22Rv1 (cell line): ENCODE results near the gene ASPSCR1.
"Not testable (repeated sequence)": the region's sequence is repeated elsewhere in the genome, so short reads cannot be mapped to it uniquely, and the experiment has no call there.

ENCODE experiments used
- H3K27ac ChIP-seq: fragments of 450-650 bp; 2 replicates; pipeline ENCODE4 v1.5.1; 2017
- ZFX ChIP-seq: fragments of 450-650 bp; IDR thresholded peaks from 2 replicates; pipeline ENCODE4 v1.6.1; 2017; ENCODE audit warnings: antibody characterized with exemption, borderline replicate concordance
- TF ChIP-seq, protein P1 (sequence below): fragments of 450-650 bp; IDR thresholded peaks from 2 replicates; pipeline ENCODE4 v1.5.1; 2017; ENCODE audit warnings: mild to moderate bottlenecking

The ASPSCR1 gene

DNA sequence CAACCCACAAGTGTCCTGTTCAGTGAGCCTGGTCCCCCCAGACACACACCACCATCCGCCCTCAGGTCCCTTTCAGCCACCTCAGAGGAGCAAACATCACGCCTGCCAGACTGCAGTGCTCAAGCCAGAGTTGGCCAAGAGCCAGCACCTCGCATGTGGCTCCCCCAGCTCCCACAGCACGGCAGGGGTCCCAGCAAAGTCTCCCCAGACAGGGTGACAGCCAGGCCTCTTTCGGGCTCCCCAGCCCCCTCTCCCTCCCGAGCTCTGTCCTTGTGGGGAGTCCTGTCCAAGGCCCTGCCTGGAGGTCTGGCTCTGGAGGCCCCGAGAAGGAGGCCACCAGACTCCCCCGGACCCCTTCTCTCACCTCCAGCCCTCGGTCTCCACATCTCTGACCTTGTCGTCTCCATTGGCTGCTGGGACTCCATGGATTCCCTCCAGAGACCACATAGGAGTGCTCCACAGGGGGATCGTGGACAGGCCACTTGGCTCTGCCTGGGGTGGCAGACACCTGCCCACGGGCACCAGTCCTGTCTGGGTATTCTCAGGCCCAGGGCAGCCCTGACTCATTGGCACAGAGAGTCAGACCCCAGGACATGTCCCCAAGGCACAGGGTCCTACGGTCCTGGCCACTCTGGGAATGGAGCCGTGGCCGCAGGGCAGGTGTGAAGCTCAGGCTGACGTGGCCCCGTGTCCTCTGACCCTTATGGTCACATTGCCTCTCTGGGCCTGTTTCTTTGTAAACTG lies 28.6 kb upstream of the ASPSCR1 start:
- no peak overlapping the region for H3K27ac ChIP-seq
- TF ChIP-seq, protein P1, sequence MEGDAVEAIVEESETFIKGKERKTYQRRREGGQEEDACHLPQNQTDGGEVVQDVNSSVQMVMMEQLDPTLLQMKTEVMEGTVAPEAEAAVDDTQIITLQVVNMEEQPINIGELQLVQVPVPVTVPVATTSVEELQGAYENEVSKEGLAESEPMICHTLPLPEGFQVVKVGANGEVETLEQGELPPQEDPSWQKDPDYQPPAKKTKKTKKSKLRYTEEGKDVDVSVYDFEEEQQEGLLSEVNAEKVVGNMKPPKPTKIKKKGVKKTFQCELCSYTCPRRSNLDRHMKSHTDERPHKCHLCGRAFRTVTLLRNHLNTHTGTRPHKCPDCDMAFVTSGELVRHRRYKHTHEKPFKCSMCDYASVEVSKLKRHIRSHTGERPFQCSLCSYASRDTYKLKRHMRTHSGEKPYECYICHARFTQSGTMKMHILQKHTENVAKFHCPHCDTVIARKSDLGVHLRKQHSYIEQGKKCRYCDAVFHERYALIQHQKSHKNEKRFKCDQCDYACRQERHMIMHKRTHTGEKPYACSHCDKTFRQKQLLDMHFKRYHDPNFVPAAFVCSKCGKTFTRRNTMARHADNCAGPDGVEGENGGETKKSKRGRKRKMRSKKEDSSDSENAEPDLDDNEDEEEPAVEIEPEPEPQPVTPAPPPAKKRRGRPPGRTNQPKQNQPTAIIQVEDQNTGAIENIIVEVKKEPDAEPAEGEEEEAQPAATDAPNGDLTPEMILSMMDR: no peak
- TF ChIP-seq ZFX: no peak

DNA sequence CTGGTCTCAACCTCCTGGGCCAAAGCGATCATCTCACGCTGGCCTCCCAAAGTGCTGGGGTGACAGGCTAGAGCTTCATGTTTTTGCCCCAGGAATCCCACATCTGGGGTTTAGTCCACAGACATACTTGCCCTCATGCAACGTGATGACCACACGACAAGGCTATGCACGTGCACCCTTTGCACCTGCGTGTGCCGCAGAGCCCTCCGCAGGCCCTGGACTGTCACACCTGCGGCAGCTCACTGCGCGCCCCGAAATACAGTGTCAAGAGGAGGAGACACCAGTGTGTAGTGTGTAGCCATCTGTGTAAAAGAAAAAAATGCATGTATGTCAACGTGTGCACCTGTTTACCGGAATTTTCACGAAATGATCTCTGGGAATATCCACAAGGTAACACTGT lies 26.9 kb upstream of the ASPSCR1 start:
- no peak for TF ChIP-seq ZFX
- TF ChIP-seq, protein P1: no peak
- H3K27ac ChIP-seq: no peak overlapping the region

DNA sequence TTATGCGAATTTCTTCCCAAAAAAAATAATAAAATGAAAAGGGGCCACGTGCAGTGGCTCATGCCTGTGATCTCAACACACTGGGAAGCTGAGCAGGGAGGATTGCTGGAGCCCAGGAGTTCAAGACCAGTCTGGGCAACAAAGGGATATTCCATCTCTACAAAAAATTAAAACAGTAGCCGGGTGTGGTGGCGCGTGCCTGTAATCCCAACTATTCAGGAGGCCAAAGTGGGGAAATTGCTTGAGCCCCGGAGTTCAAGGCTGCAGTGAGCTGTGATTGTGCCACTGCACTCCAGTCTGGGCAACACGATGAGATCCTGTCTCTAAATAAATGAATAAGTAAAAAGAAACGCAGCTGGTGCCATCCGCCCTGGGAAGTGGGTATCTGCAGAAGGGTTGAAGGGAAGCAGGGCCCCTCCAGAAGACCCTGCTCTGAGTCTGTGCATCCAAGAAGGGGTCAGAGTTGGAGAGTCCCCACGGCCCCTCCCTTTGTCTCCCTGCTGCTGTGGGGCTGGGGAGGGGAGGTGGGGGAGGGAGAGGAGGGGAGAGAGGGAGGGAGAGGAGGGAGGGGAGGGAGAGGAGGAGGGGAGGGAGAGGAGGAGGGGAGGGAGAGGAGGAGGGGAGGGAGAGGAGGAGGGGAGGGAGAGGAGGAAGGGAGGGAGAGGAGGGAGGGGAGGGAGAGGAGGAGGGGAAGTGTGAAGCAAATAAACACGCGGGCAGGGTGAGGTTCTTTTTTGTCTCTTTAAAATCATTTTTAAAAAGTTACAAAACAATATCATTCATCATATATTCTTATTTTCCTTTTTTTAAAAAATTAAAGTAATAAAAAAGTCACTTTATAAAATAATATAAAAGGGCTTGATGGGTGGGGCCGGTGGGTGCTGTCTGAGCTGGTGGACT lies 25.4 kb upstream of the ASPSCR1 start:
- TF ChIP-seq, protein P1: no peak
- no peak for TF ChIP-seq ZFX

DNA sequence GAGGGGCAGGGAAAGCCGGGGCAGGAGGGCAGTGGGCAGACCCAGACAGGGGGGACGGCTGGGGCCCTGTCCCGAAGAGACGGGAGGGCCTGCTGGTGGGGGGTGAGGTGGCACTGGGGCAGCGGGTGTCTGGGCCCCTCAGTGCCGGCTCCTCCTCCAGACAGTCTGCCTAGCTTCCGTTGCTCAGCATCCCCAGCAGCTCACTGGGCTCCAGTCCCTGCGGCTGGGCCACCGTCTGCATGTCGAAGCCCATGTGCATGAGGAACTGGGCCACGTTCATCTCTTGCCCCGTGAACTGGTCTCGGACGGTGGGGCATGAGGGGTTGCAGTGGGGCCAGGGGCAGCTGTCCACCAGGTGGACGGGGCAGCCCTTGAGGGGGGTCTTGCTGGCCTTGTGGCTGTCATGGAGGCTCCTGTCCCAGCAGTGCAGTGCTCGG lies 24.6 kb upstream of the ASPSCR1 start:
- H3K27ac ChIP-seq: no peak overlapping the region
- no peak for TF ChIP-seq ZFX
- TF ChIP-seq, protein P1: no peak

More for the DNA sequence above, 25.4 kb upstream of the ASPSCR1 start:
- no peak overlapping the region for H3K27ac ChIP-seq

DNA sequence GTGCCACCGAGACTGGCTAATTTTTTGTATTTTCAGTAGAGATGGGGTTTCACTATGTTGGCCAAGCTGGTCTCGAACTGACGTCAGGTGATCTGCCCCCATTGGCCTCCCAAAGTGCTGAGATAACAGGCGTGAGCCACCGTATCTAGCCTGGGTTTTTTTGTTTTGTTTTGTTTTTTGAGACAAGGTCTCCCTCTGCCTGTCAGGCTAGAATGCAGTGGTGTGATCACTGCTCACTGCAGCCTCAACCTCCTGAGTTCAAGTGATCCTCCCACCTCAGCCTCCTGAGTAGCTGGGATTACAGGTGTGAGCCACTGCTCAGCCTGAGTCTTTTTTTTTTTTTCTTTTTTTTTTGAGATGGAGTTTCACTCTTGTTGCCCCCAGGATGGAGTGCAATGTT lies 24.0 kb upstream of the ASPSCR1 start:
- not testable (repeated sequence) for H3K27ac ChIP-seq

DNA sequence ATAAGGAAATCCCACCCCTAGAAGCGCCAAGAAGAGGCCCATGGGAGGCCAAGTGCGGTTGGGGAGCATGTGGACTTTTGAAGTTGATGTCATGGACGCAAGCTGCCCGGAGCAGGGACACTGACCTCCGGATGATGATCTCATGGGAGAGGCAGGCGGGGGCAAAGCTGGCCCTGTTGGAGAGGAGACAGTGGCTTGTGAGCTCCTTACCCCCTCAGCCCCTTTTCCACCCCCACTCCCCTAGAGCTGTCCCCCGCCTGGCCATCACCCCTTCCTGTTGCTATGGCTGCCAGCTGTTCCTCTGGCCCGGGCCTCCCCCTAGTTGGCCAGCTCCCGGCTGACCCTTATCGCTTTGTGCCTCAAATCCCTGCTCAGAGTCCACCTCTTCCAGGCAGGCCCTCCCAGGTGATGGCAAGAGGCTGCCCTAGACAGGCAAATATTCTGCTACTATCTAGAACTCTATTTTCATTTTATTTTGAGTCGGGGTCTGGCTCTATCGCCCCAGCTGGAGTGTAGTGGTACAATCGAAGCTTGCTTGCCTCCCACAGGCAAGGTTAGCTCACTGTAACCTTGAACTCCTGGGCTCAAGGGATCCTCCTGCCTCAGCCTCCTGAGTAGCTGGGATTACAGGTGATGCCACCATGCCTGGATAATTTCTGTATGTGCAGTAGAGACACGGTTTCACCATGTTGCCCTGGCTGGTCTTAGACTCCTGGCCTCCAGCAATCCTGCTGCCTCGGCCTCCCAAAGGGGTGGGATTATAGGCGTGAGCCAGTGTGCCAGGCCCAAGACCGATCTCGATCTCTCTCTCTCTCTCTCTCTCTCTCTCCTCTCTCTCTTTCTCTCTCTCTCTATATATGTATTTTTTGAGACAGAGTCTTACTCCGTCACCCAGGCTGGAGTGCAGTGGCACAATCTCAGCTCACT lies 23.0 kb upstream of the ASPSCR1 start:
- H3K27ac ChIP-seq: no peak overlapping the region
- TF ChIP-seq, protein P1: no peak
- TF ChIP-seq ZFX: no peak

DNA sequence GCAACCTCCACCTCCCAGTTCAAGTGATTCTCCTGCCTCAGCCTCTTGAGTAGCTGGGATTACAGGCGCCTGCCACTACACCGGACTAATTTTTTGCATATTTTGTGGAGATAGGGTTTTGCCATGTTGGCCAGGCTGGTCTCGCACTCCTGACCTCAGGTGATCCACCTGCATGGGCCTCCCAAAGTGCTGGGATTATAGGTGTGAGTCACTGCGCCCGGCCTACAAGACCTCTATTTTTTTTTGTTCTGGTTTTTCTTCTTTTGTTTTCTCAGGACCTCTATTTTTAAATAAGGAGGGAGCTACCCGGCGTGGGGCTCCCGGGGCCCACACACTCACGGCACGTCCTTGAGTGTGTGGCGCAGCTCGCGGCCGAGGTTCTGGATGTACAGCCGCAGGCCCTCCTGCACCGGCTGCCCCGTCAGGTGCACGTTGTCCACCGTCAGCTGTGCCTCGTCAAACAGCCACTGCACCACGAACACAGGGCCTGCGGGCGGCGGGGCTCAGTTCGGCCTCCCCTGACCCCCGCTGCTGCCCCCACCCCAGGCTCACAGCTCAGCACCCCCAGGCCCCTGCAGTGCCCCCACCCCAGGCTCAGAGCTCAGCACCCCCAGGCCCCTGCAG lies 22.3 kb upstream of the ASPSCR1 start:
- H3K27ac ChIP-seq: no peak overlapping the region
- TF ChIP-seq ZFX: no peak
- TF ChIP-seq, protein P1: no peak
